ENCODE measurements around the gene AK8.

AK8 gene

GRCh38 chr9:132876849-132877248 is 1.2 kb downstream of the AK8 start:
- TF ChIP-seq CTCF (IDR thresholded peaks at IDR 0.05; ENCODE audit: extremely low read depth, insufficient read depth, missing control alignments): no peak
- in situ Hi-C loops (cut with MboI; ENCODE audit: low pct_unique_long_range_greater_than_20kb, low sequenced_read_pairs, unreplicated experiment): no loop called here
- peak; percentile 7 for DNase-seq (ENCODE audit: low spot score)

GRCh38 chr9:132875159-132875558 is 2.9 kb downstream of the AK8 start:
- in situ Hi-C loops (cut with MboI; ENCODE audit: low pct_unique_long_range_greater_than_20kb, low sequenced_read_pairs, unreplicated experiment): no loop called here
- no peak for TF ChIP-seq CTCF (IDR thresholded peaks at IDR 0.05; ENCODE audit: extremely low read depth, insufficient read depth, missing control alignments)
- no peak for DNase-seq (ENCODE audit: low spot score)

GRCh38 chr9:132873403-132873802 is 4.7 kb downstream of the AK8 start:
- in situ Hi-C loops (cut with MboI; ENCODE audit: low pct_unique_long_range_greater_than_20kb, low sequenced_read_pairs, unreplicated experiment): no loop called here
- no peak for TF ChIP-seq CTCF (IDR thresholded peaks at IDR 0.05; ENCODE audit: extremely low read depth, insufficient read depth, missing control alignments)
- DNase-seq (ENCODE audit: low spot score): no peak

GRCh38 chr9:132869266-132869665 is 8.8 kb downstream of the AK8 start:
- no peak for TF ChIP-seq CTCF (IDR thresholded peaks at IDR 0.05; ENCODE audit: extremely low read depth, insufficient read depth, missing control alignments)
- DNase-seq (ENCODE audit: low spot score): no peak
- in situ Hi-C loops (cut with MboI; ENCODE audit: low pct_unique_long_range_greater_than_20kb, low sequenced_read_pairs, unreplicated experiment): no loop called here

GRCh38 chr9:132866898-132867297 is 11.2 kb downstream of the AK8 start:
- no peak for TF ChIP-seq CTCF (IDR thresholded peaks at IDR 0.05; ENCODE audit: extremely low read depth, insufficient read depth, missing control alignments)

GRCh38 chr9:132864691-132865090 is 13.4 kb downstream of the AK8 start:
- TF ChIP-seq CTCF (IDR thresholded peaks at IDR 0.05; ENCODE audit: extremely low read depth, insufficient read depth, missing control alignments): no peak
- DNase-seq (ENCODE audit: low spot score): no peak
- in situ Hi-C loops (cut with MboI; ENCODE audit: low pct_unique_long_range_greater_than_20kb, low sequenced_read_pairs, unreplicated experiment): no loop called here

More at GRCh38 chr9:132866898-132867297, 11.2 kb downstream of the AK8 start:
- in situ Hi-C loops (cut with MboI; ENCODE audit: low pct_unique_long_range_greater_than_20kb, low sequenced_read_pairs, unreplicated experiment): no loop called here
- DNase-seq (ENCODE audit: low spot score): no peak

GRCh38 chr9:132864277-132864676 is 13.8 kb downstream of the AK8 start:
- no peak for TF ChIP-seq CTCF (IDR thresholded peaks at IDR 0.05; ENCODE audit: extremely low read depth, insufficient read depth, missing control alignments)
- in situ Hi-C loops (cut with MboI; ENCODE audit: low pct_unique_long_range_greater_than_20kb, low sequenced_read_pairs, unreplicated experiment): no loop called here
- no peak for DNase-seq (ENCODE audit: low spot score)

Measured in GM13977 (cell line).